ENCODE results near the gene PRLR. TPM values are rescaled to one million over a fixed set of nuclear protein-coding genes. Genes with fewer than 3 reads are reported as not detected.

Gene PRLR
- total and polyA plus RNA-seq, 9 of the 15 experiments (the other 6 are each of a cell fraction or from before 2014, with no cell fraction given): 0.02 TPM; not detected in 8

- no peak overlapping the region for H3K9ac ChIP-seq (ENCODE audit: insufficient read depth in 1 of 2, low read depth in 2 of 2, low read length in 2 of 2)
- H3K79me2 ChIP-seq (ENCODE audit: control insufficient read depth, insufficient read depth, low read length): no peaks in the 10 kb centered on the region
- TF ChIP-seq ZBTB26 (CRISPR knock-in tag; IDR thresholded peaks at IDR 0.05) (no peak), NUFIP1 (IDR thresholded peaks at IDR 0.05; ENCODE audit: partially characterized antibody) (no peak), ZNF584 (CRISPR knock-in tag; IDR thresholded peaks at IDR 0.05; ENCODE audit: low read depth) (no peak), ZBTB43 (CRISPR knock-in tag; IDR thresholded peaks at IDR 0.05) (no peak), SMARCA5 (IDR thresholded peaks at IDR 0.05) (no peak), ZNF830 (CRISPR knock-in tag; IDR thresholded peaks at IDR 0.05) (no peak), MEF2A (IDR thresholded peaks at IDR 0.05; ENCODE audit: control insufficient read depth, low read depth, low read length) (no peak), MED1 (CRISPR knock-in tag; IDR thresholded peaks at IDR 0.05; ENCODE audit: borderline replicate concordance) (no peak), ZNF23 (CRISPR knock-in tag; IDR thresholded peaks at IDR 0.05) (no peak), POLR2G (IDR thresholded peaks at IDR 0.05; ENCODE audit: low read depth, low read length) (no peak), STAT6 (CRISPR knock-in tag; IDR thresholded peaks at IDR 0.05) (no peak), ETV1 (tag; conservative IDR thresholded peaks at IDR 0.05; ENCODE audit: low read depth) (no peak), EP400 (IDR thresholded peaks at IDR 0.05) (no peak)
- no peak overlapping the region for H3K27ac ChIP-seq (ENCODE audit: extremely low read depth, low read depth, low read length)
- ChIA-PET CTCF (ENCODE audit: low intra/inter-chr PET ratio) (no interaction called here), POLR2A (no interaction called here)
- BruUV-seq (replicated peaks): no TSS peak
- no peak for ATAC-seq
- no peaks in the 10 kb centered on the region for H3K4me1 ChIP-seq (replicated peaks in 1 of 2; ENCODE audit: control insufficient read depth in 2 of 2, insufficient read depth in 2 of 2, low read length in 2 of 2)
- no peaks in the 10 kb centered on the region for H3K9me3 ChIP-seq (replicated peaks; ENCODE audit: control insufficient read depth, insufficient read depth, low read depth, low read length)
- intact Hi-C loops (cut with micrococcal nuclease): no loop called here
- DNase-seq (ENCODE audit: extremely low read depth in 1 of 4, low spot score in 3 of 4): no peak
- H3K4me3 ChIP-seq: no peak overlapping the region
- no peaks in the 10 kb centered on the region for H3K36me3 ChIP-seq (ENCODE audit: control insufficient read depth, insufficient read depth, low read length)
- H3K27me3 ChIP-seq (ENCODE audit: control insufficient read depth in 2 of 2, insufficient read depth in 2 of 2, low read length in 2 of 2): no peaks in the 10 kb centered on the region
- H4K20me1 ChIP-seq (replicated peaks; ENCODE audit: control insufficient read depth, insufficient read depth, low read length): no peaks in the 10 kb centered on the region
- H3K4me2 ChIP-seq (ENCODE audit: insufficient read depth, low read length): no peak overlapping the region
- no peaks in the 10 kb centered on the region for H3K9me1 ChIP-seq (ENCODE audit: control insufficient read depth, insufficient read depth, low read length)
- in situ Hi-C loops (cut with MboI): no loop called here
- WGBS (ENCODE audit: insufficient coverage, low coverage, missing lambda C conversion rate): 3% methylated on average over 4 of the region's 4 CpGs
- FAIRE-seq: no peak
- no peak overlapping the region for H2AFZ ChIP-seq (ENCODE audit: low read depth, low read length)
Measured at GRCh38 chr5:35114698-35115097, 115.6 kb downstream of the PRLR start.

Measured in K562 (cell line).